GM12878 (cell line): Measurements from ENCODE around the gene ADCK1. TPM values are rescaled to one million over a fixed set of nuclear protein-coding genes. Genes with fewer than 3 reads are reported as not detected.

ENCODE experiments used
- ATAC-seq: fragments of 200-7000 bp; cut with Tn5 transposase; 3 replicates; pipeline ENCODE4 v1.9.1; 2020; ENCODE audit warnings: mild to moderate bottlenecking, moderate library complexity
- BruUV-seq: library from RNA; stranded (reverse); fragments of 400-500 nt; replicated peaks from 2 replicates; lab custom pipeline; 2021; lab: Mats Ljungman, UMichigan
- CTCF ChIA-PET: fragments of 300-600 bp; sonication (Branson Sonifier 250); formaldehyde crosslinking; extraction: SDS; loops from one replicate; lab custom pipeline; 2021; ENCODE audit warnings: inconsistent platforms; lab: Yijun Ruan, JAX
- POLR2A ChIA-PET: fragments of 350-600 bp; formaldehyde crosslinking; extraction: SDS; loops from one replicate; lab custom pipeline; 2021; ENCODE audit warnings: inconsistent platforms; lab: Charles Lee
- RAD21 ChIA-PET: fragments of 300-600 bp; sonication (Branson Sonifier 250); formaldehyde crosslinking; loops from one replicate; lab custom pipeline; 2023; ENCODE audit warnings: antibody characterized with exemption; ENCODE audit not compliant: unreplicated experiment; lab: Charles Lee
- SMC1A ChIA-PET: fragments of 300-600 bp; sonication (Branson Sonifier 250); formaldehyde crosslinking; loops from one replicate; lab custom pipeline; 2023; ENCODE audit not compliant: unreplicated experiment, uncharacterized antibody; lab: Charles Lee
- DNase-seq: peaks from one replicate; pipeline ENCODE4 v3.0.0-alpha.2; 2011; ENCODE audit warnings: low read depth, low spot score
- FAIRE-seq: peaks from 3 replicates; lab custom pipeline; 2011; peaks lifted over from hg19 to GRCh38; lab: Jason Lieb, UNC
- H2AFZ ChIP-seq: 2 replicates; pipeline ENCODE4 v1.6.0; 2011; ENCODE audit warnings: low read depth, low read length, control low read depth; ENCODE audit not compliant: control insufficient read depth
- H3K27ac ChIP-seq: 2 replicates; pipeline ENCODE4 v1.5.1; 2011; ENCODE audit warnings: control low read depth; ENCODE audit not compliant: control insufficient read depth, insufficient read depth
- H3K27me3 ChIP-seq, 2 experiments: replicated peaks in 1 of 2; 2 replicates each; pipeline versions ENCODE4 v1.6.0 to v1.6.1; 2011; ENCODE audit warnings: low read length in 1 of 2; ENCODE audit not compliant: control insufficient read depth in 2 of 2, insufficient read depth in 2 of 2
- H3K36me3 ChIP-seq, 2 experiments: 2 replicates each; pipeline ENCODE4 v1.5.1; 2011; ENCODE audit warnings: low read length in 1 of 2; ENCODE audit not compliant: control insufficient read depth in 2 of 2, insufficient read depth in 2 of 2
- H3K4me1 ChIP-seq: 2 replicates; pipeline ENCODE4 v1.6.1; 2011; ENCODE audit warnings: mild to moderate bottlenecking, low read length, moderate library complexity, mixed read lengths; ENCODE audit not compliant: control insufficient read depth, insufficient read depth
- H3K4me2 ChIP-seq: 2 replicates; pipeline ENCODE4 v1.6.0; 2011; ENCODE audit warnings: control low read depth; ENCODE audit not compliant: control insufficient read depth, insufficient read depth
- H3K4me3 ChIP-seq: fragments of 200-600 bp; sonication (generic); 2 replicates; pipeline ENCODE4 v1.5.1; 2016
- H3K79me2 ChIP-seq: 2 replicates; pipeline ENCODE4 v1.6.0; 2011; ENCODE audit warnings: low read length; ENCODE audit not compliant: control insufficient read depth, insufficient read depth
- H3K9ac ChIP-seq: 2 replicates; pipeline ENCODE4 v1.8.0; 2011; ENCODE audit warnings: low read length, control low read depth, mixed read lengths; ENCODE audit not compliant: control insufficient read depth, insufficient read depth
- H3K9me3 ChIP-seq: replicated peaks from 3 replicates; pipeline ENCODE4 v1.5.1; 2011; ENCODE audit warnings: mild to moderate bottlenecking, low read length; ENCODE audit not compliant: control insufficient read depth, insufficient read depth
- H4K20me1 ChIP-seq: 2 replicates; pipeline ENCODE4 v1.6.0; 2011; ENCODE audit not compliant: control insufficient read depth, insufficient read depth
- CBFB ChIP-seq: IDR thresholded peaks from 2 replicates; pipeline ENCODE4 v1.6.1; 2016; ENCODE audit warnings: antibody characterized with exemption, low read depth
- HCFC1 ChIP-seq: fragments of 150-350 bp; IDR thresholded peaks from 2 replicates; pipeline ENCODE4 v1.6.1; 2014; ENCODE audit warnings: low read length
- IKZF1 ChIP-seq: fragments of 450-650 bp; conservative IDR thresholded peaks from 2 replicates; pipeline ENCODE4 v1.6.1; 2017; ENCODE audit warnings: antibody characterized with exemption, mild to moderate bottlenecking
- NFIC ChIP-seq: IDR thresholded peaks from 2 replicates; pipeline ENCODE4 v1.6.1; 2012; ENCODE audit warnings: low read depth, mild to moderate bottlenecking, inconsistent platforms, low read length, moderate library complexity
- NRF1 ChIP-seq: conservative IDR thresholded peaks from 2 replicates; pipeline ENCODE4 v1.6.1; 2011; ENCODE audit warnings: mild to moderate bottlenecking, low read depth, low read length, improper control_type of control experiment
- SIX5 ChIP-seq: IDR thresholded peaks from 2 replicates; pipeline ENCODE4 v1.6.1; 2011; ENCODE audit warnings: mild to moderate bottlenecking, low read depth, low read length, moderate library complexity; ENCODE audit not compliant: severe bottlenecking
- SP1 ChIP-seq: IDR thresholded peaks from one replicate; pipeline ENCODE4 v1.6.1; 2011; ENCODE audit warnings: low read depth, low read length
- SREBF1 ChIP-seq: IDR thresholded peaks from 2 replicates; pipeline ENCODE4 v1.6.1; 2012; ENCODE audit warnings: mild to moderate bottlenecking, low read length
- TBL1XR1 ChIP-seq: IDR thresholded peaks from 2 replicates; pipeline ENCODE4 v1.6.1; 2012; ENCODE audit warnings: low read depth, low read length, improper control_type of control experiment
- WGBS: methylation state at CpG from one replicate; pipeline ENCODE4 v1.1.6; 2016; ENCODE audit warnings: low lambda C conversion rate; ENCODE audit not compliant: insufficient replicate concordance, insufficient coverage; ENCODE audit errors: missing lambda C conversion rate; 5-methylcytosine and 5-hydroxymethylcytosine counted together
- in situ Hi-C: fragments of 300-500 bp; cut with MboI; formaldehyde crosslinking; loops from 9 replicates; pipeline ENCODE4 v1.14.3; 2018; ENCODE audit warnings: mixed read lengths
- intact Hi-C: fragments of 100-400 bp; cut with micrococcal nuclease; formaldehyde crosslinking; loops from one replicate; pipeline ENCODE4 v1.14.2; 2022; ENCODE audit not compliant: unreplicated experiment
- polyA plus RNA-seq, 11 experiments: library from polyadenylated mRNA; depleted of rRNA in 4 of 11; unstranded in 6 of 11; stranded (reverse) in 5 of 11; fragments of >200 nt; fragmentation: Nextera tagmentation in 4 of 11; fragmentation: Illumina TruSeq in 1 of 11; extraction: Ambion mirVana in 4 of 11; extraction: Trizol in 1 of 11; gene quantifications; 1 replicate in 1 of 11; 2 replicates in 10 of 11; pipeline versions ENCODE4 v1.2.1 to v1.2.3, GENCODE V29; 2011 to 2016; ENCODE audit warnings: inconsistent platforms in 2 of 11, missing spikeins in 2 of 11, low read depth in 1 of 11
- total RNA-seq, 4 experiments: library from RNA; depleted of rRNA in 3 of 4; stranded (reverse); fragments of >200 nt in 3 of 4; fragmentation: Illumina TruSeq in 1 of 4; extraction: Trizol in 1 of 4; gene quantifications; 2 replicates each; pipeline versions ENCODE4 v1.2.1 to v1.2.3, GENCODE V29; 2013 to 2021
- TF ChIP-seq, protein P1 (sequence below): fragments of 450-650 bp; conservative IDR thresholded peaks from 2 replicates; pipeline ENCODE4 v1.6.1; 2017; ENCODE audit warnings: mild to moderate bottlenecking, moderate library complexity
- TF ChIP-seq, protein P2 (sequence below): IDR thresholded peaks from 2 replicates; pipeline ENCODE4 v1.6.1; 2012; ENCODE audit warnings: low read depth, low read length, improper control_type of control experiment
- TF ChIP-seq, protein P3 (sequence below): fragments of 450-650 bp; formaldehyde crosslinking; IDR thresholded peaks from 2 replicates; pipeline ENCODE4 v1.4.0; 2020; ENCODE audit warnings: mild to moderate bottlenecking, moderate library complexity
- TF ChIP-seq, protein P4 (sequence below): fragments of 450-650 bp; IDR thresholded peaks from 2 replicates; pipeline ENCODE4 v1.6.1; 2016; ENCODE audit warnings: mild to moderate bottlenecking

ADCK1 gene
- total and polyA plus RNA-seq, 10 of the 15 experiments (the other 5 are each of a cell fraction or from before 2014, with no cell fraction given), result 3.3 to 8.5 (median 5.1) TPM

DNA sequence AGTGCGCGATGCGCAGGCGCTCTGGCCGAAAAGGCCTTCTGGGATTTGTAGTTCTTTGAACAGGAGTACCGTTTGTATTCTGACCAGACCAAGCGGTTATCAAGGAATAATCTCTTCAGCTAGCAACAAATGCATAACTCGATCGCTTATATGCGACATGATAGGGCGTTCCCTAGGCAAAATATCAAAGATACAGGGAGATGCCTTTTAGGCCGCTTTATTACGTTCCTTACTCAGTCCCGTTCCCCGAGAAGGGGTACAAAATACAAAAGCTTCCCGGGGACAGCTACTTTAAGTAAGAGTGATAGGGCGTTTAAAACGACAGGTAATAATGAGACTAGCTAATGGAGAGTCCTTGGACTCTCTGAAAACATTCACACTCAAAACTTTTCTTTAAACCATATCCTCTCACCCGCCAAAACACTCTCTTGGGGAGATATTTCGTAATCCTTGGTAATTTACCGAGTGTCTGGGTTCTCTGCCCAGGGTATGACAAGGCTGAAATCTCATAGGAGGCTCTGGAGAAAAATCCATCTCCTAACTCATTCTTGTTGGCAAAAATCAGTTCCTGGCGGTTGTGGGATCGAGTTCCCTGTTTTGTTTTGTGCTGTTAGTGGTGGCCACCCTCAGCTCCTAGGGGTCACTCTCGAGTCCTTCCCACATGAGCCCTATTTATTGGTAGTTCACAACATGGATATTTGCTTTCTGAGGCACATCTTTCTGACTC lies 38.5 kb upstream of the ADCK1 start:
- Histone ChIP-seq H2AFZ (peak overlapping the region; percentile 98), H3K4me3 (peak overlapping the region; percentile 88), H3K27ac (peak overlapping the region; percentile 82), H3K4me1 (peaks cover 2% of the 10 kb centered on the region), H3K36me3 (no peaks in the 10 kb centered on the region), H3K9ac (peak overlapping the region; percentile 84), H3K9me3 (no peaks in the 10 kb centered on the region), H3K79me2 (peaks cover 36% of the 10 kb centered on the region), H4K20me1 (no peaks in the 10 kb centered on the region), H3K27me3 (no peaks in the 10 kb centered on the region), H3K4me2 (peak overlapping the region; percentile 81)
- intact Hi-C loops (loop anchor here (1.0 to 2.0 kb wide), 3 partner anchors 39 to 305 kb away; partner anchors contain the start of genes ADCK1, ALKBH1, SLIRP and VIPAS39), in situ Hi-C loops (no loop called here)
- peak; percentile 85 for FAIRE-seq
- CTCF ChIA-PET, result interaction anchor here (1.1 to 2.3 kb wide), 5 partner anchors 10 to 303 kb away, joined by 3 to 11 read pairs (median 4); partner anchors contain the start of genes ADCK1 and AHSA1
- no peak; the same call in 1 of the 2 replicates for TF ChIP-seq TBL1XR1
- TF ChIP-seq, protein P1, sequence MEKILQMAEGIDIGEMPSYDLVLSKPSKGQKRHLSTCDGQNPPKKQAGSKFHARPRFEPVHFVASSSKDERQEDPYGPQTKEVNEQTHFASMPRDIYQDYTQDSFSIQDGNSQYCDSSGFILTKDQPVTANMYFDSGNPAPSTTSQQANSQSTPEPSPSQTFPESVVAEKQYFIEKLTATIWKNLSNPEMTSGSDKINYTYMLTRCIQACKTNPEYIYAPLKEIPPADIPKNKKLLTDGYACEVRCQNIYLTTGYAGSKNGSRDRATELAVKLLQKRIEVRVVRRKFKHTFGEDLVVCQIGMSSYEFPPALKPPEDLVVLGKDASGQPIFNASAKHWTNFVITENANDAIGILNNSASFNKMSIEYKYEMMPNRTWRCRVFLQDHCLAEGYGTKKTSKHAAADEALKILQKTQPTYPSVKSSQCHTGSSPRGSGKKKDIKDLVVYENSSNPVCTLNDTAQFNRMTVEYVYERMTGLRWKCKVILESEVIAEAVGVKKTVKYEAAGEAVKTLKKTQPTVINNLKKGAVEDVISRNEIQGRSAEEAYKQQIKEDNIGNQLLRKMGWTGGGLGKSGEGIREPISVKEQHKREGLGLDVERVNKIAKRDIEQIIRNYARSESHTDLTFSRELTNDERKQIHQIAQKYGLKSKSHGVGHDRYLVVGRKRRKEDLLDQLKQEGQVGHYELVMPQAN, result no peak
- TF ChIP-seq IKZF1, result peak; percentile 84
- peak; percentile 40 for TF ChIP-seq SREBF1
- no peak for TF ChIP-seq CBFB
- TF ChIP-seq, protein P2, sequence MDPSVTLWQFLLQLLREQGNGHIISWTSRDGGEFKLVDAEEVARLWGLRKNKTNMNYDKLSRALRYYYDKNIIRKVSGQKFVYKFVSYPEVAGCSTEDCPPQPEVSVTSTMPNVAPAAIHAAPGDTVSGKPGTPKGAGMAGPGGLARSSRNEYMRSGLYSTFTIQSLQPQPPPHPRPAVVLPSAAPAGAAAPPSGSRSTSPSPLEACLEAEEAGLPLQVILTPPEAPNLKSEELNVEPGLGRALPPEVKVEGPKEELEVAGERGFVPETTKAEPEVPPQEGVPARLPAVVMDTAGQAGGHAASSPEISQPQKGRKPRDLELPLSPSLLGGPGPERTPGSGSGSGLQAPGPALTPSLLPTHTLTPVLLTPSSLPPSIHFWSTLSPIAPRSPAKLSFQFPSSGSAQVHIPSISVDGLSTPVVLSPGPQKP, result 0 out of 2 replicates have a peak, but pooled peaks have one; percentile 53
- TF ChIP-seq, protein P3, sequence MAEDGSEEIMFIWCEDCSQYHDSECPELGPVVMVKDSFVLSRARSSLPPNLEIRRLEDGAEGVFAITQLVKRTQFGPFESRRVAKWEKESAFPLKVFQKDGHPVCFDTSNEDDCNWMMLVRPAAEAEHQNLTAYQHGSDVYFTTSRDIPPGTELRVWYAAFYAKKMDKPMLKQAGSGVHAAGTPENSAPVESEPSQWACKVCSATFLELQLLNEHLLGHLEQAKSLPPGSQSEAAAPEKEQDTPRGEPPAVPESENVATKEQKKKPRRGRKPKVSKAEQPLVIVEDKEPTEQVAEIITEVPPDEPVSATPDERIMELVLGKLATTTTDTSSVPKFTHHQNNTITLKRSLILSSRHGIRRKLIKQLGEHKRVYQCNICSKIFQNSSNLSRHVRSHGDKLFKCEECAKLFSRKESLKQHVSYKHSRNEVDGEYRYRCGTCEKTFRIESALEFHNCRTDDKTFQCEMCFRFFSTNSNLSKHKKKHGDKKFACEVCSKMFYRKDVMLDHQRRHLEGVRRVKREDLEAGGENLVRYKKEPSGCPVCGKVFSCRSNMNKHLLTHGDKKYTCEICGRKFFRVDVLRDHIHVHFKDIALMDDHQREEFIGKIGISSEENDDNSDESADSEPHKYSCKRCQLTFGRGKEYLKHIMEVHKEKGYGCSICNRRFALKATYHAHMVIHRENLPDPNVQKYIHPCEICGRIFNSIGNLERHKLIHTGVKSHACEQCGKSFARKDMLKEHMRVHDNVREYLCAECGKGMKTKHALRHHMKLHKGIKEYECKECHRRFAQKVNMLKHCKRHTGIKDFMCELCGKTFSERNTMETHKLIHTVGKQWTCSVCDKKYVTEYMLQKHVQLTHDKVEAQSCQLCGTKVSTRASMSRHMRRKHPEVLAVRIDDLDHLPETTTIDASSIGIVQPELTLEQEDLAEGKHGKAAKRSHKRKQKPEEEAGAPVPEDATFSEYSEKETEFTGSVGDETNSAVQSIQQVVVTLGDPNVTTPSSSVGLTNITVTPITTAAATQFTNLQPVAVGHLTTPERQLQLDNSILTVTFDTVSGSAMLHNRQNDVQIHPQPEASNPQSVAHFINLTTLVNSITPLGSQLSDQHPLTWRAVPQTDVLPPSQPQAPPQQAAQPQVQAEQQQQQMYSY (CRISPR knock-in tag), result no peak
- peak; percentile 94 for TF ChIP-seq HCFC1
- TF ChIP-seq NRF1, result peak; percentile 88
- peak; percentile 89 for TF ChIP-seq SIX5
- TF ChIP-seq NFIC, result 0 out of 2 replicates have a peak, but pooled peaks have one; percentile 9
- TF ChIP-seq, protein P4, sequence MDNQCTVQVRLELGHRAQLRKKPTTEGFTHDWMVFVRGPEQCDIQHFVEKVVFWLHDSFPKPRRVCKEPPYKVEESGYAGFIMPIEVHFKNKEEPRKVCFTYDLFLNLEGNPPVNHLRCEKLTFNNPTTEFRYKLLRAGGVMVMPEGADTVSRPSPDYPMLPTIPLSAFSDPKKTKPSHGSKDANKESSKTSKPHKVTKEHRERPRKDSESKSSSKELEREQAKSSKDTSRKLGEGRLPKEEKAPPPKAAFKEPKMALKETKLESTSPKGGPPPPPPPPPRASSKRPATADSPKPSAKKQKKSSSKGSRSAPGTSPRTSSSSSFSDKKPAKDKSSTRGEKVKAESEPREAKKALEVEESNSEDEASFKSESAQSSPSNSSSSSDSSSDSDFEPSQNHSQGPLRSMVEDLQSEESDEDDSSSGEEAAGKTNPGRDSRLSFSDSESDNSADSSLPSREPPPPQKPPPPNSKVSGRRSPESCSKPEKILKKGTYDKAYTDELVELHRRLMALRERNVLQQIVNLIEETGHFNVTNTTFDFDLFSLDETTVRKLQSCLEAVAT, result peak; percentile 87
- peak; percentile 3 for TF ChIP-seq SP1
- POLR2A ChIA-PET, result interaction anchor here (0.5 to 1.4 kb wide), 7 partner anchors 9 to 194 kb away, joined by 3 to 4 read pairs (median 3); partner anchors contain the start of gene ADCK1
- BruUV-seq, result TSS peak; percentile 80
- 1% methylated on average over 24 of the region's 24 CpGs for WGBS
- RAD21 ChIA-PET, result interaction anchor here (1.3 to 1.5 kb wide), 2 partner anchors 42 to 302 kb away, joined by 3 read pairs; no protein-coding TSS in a partner anchor
- DNase-seq, result peak; percentile 84
- peak; percentile 21 for ATAC-seq
- SMC1A ChIA-PET, result interaction anchor here (0.6 to 1.5 kb wide), 9 partner anchors 9 to 49 kb away, joined by 3 to 5 read pairs (median 3); partner anchors contain the start of gene ADCK1
